ENCODE data around the gene TRERF1. TPM values are rescaled to one million over a fixed set of nuclear protein-coding genes. Genes with fewer than 3 reads are reported as not detected.

Gene TRERF1
- polyA plus RNA-seq, 1 donor (not counting 4 experiments of a cell fraction or from before 2014, with no cell fraction given), result 4.8 TPM

DNA sequence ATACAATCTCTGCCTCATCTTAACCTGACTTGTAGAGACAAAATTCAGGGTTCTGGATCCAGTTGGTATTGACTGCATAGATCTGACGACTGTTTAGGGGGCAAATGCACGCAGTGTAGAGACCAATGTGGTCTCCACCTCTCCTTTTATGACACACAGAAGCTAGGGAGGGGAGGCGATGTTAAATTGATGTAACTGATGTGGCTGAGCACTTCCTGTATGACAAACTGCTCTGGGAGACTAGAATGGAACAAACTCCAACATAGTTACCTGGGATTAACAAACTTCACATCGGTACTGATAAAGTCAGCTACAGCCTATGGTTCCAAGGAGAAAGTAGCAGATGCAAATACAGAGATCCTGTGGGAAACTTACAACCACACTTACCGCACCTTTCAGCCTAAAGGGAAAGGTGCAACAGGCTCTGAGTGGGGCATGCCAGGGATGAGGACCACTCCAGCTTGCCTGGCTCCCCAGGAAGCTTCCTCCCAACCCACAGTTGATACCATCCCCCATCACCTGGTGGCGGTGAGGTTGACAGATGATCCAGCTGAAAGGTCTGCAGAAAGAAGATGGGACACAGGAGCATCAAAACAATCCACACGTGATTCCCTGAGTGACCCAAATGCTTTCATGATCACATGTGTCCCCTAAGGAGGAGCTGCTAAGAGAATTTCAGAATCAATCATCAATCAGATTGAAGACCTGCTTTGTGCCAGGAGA is 173.4 kb downstream of the TRERF1 start:
- H3K9me3 ChIP-seq (ENCODE audit: control insufficient read depth, low read depth, low read length), result no peaks in the 10 kb centered on the region
- peaks cover 36% of the 10 kb centered on the region for H3K4me1 ChIP-seq (ENCODE audit: control insufficient read depth, extremely low read depth, insufficient read depth, low read length)
- H2AFZ ChIP-seq (ENCODE audit: control insufficient read depth, low read length), result no peak overlapping the region
- H3K79me2 ChIP-seq (ENCODE audit: control insufficient read depth, insufficient read depth, low read length), result no peaks in the 10 kb centered on the region
- H3K27me3 ChIP-seq (ENCODE audit: control insufficient read depth, extremely low read depth, insufficient read depth, low read length), result no peaks in the 10 kb centered on the region
- TF ChIP-seq EZH2 (IDR thresholded peaks at IDR 0.05; ENCODE audit: low read length) (no peak), CTCF (optimal IDR thresholded peaks at IDR 0.05 in 1 of 3, IDR thresholded peaks at IDR 0.05 in 1 of 3, conservative IDR thresholded peaks at IDR 0.05 in 1 of 3; ENCODE audit: extremely low read depth in 1 of 3, insufficient read depth in 2 of 3, low read length in 3 of 3) (no peak)
- no peak overlapping the region for H3K27ac ChIP-seq (ENCODE audit: control insufficient read depth, insufficient read depth, low read length)
- dilution Hi-C loops (cut with MboI; ENCODE audit: extremely low pct_ligation_motif_present, low sequenced_read_pairs), result no loop called here
- no peaks in the 10 kb centered on the region for H3K9me1 ChIP-seq (ENCODE audit: control insufficient read depth, extremely low read depth, insufficient read depth, low read length)
- H3K9ac ChIP-seq (ENCODE audit: control insufficient read depth, extremely low read depth, insufficient read depth, low read length), result no peak overlapping the region
- no peak overlapping the region for H3K4me3 ChIP-seq (ENCODE audit: control insufficient read depth in 2 of 3, extremely low read depth in 1 of 3, insufficient read depth in 2 of 3, low read depth in 1 of 3, low read length in 3 of 3)
- H3K36me3 ChIP-seq (ENCODE audit: control insufficient read depth in 2 of 2, extremely low read depth in 1 of 2, insufficient read depth in 2 of 2, low read length in 2 of 2), result peaks cover 0 to 1% of the 10 kb centered on the region in 2 experiments
- no peak overlapping the region for H3K4me2 ChIP-seq (ENCODE audit: control insufficient read depth, extremely low read depth, insufficient read depth, low read depth, low read length)
- no peaks in the 10 kb centered on the region for H4K20me1 ChIP-seq (ENCODE audit: control insufficient read depth, extremely low read depth, insufficient read depth, low read length)
- FAIRE-seq (peak; percentile 17), DNase-seq (ENCODE audit: low read depth, low spot score) (no peak)

DNA sequence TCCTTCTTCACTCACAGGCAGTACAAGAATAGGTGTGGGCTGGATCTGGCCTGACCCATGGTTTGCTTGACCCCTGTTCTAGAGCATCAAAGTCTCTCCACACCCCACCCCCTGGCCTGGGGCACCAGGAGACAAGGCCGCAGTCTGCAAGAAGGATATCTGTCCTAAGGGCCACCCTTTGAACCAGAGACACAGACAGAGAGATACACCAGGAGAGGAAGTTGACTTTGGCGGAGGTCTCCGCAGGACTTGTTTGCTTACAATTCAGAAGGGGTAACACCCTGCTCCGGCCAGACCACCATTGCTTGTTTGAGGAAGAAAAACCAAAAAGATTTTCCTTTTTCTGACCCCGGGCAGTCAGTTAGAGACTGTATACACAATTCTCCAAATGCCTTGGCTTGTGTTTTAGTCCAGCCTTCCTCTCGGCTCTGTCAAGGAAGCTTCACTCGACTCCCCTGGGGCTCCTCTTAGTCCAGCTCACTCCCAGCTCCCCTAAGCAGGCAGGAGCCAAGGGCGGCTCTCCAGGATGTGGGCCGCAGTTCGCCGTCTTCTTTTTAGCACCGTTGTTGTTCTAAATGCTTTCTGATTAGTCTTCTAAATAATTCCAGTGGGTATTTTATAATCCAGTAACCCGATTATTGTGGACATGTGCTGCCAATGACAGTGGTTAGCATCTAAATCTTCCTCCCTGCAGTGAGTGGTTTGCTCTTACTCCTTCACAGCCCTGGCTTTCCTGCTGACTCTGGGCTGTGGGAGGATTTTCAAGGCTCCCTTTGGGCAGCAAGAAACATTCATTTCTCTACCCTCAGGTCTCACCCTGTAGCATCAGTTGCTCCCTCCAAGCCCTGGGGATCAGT is 175.5 kb downstream of the TRERF1 start:
- DNase-seq (ENCODE audit: low read depth, low spot score) (no peak), FAIRE-seq (no peak)
- no peak overlapping the region for H3K27ac ChIP-seq (ENCODE audit: control insufficient read depth, insufficient read depth, low read length)
- no peaks in the 10 kb centered on the region for H3K9me1 ChIP-seq (ENCODE audit: control insufficient read depth, extremely low read depth, insufficient read depth, low read length)
- H3K4me1 ChIP-seq (ENCODE audit: control insufficient read depth, extremely low read depth, insufficient read depth, low read length), result peaks cover 30% of the 10 kb centered on the region
- no peak overlapping the region for H3K4me3 ChIP-seq (ENCODE audit: control insufficient read depth in 2 of 3, extremely low read depth in 1 of 3, insufficient read depth in 2 of 3, low read depth in 1 of 3, low read length in 3 of 3)
- H3K4me2 ChIP-seq (ENCODE audit: control insufficient read depth, extremely low read depth, insufficient read depth, low read depth, low read length), result no peak overlapping the region
- TF ChIP-seq CTCF (optimal IDR thresholded peaks at IDR 0.05 in 1 of 3, IDR thresholded peaks at IDR 0.05 in 1 of 3, conservative IDR thresholded peaks at IDR 0.05 in 1 of 3; ENCODE audit: extremely low read depth in 1 of 3, insufficient read depth in 2 of 3, low read length in 3 of 3) (no peak), EZH2 (IDR thresholded peaks at IDR 0.05; ENCODE audit: low read length) (no peak)
- H3K9ac ChIP-seq (ENCODE audit: control insufficient read depth, extremely low read depth, insufficient read depth, low read length), result no peak overlapping the region
- peaks cover 0 to 1% of the 10 kb centered on the region in 2 experiments for H3K36me3 ChIP-seq (ENCODE audit: control insufficient read depth in 2 of 2, extremely low read depth in 1 of 2, insufficient read depth in 2 of 2, low read length in 2 of 2)
- no peaks in the 10 kb centered on the region for H3K27me3 ChIP-seq (ENCODE audit: control insufficient read depth, extremely low read depth, insufficient read depth, low read length)
- H4K20me1 ChIP-seq (ENCODE audit: control insufficient read depth, extremely low read depth, insufficient read depth, low read length), result no peaks in the 10 kb centered on the region
- dilution Hi-C loops (cut with MboI; ENCODE audit: extremely low pct_ligation_motif_present, low sequenced_read_pairs), result no loop called here
- H2AFZ ChIP-seq (ENCODE audit: control insufficient read depth, low read length), result no peak overlapping the region
- no peaks in the 10 kb centered on the region for H3K79me2 ChIP-seq (ENCODE audit: control insufficient read depth, insufficient read depth, low read length)
- H3K9me3 ChIP-seq (ENCODE audit: control insufficient read depth, low read depth, low read length), result no peaks in the 10 kb centered on the region

Measured in keratinocyte (primary cell).